Measurements from ENCODE around the gene COPZ1.

The COPZ1 gene

GRCh38 chr12:54369597-54370131 is 44.7 kb downstream of the COPZ1 start:
- H3K27ac ChIP-seq = no peak overlapping the region
- no peak for TF ChIP-seq CTCF (conservative IDR thresholded peaks at IDR 0.05)
- TF ChIP-seq ZFX (IDR thresholded peaks at IDR 0.05) = no peak

GRCh38 chr12:54370171-54370730 is 45.3 kb downstream of the COPZ1 start:
- H3K27ac ChIP-seq = no peak overlapping the region
- TF ChIP-seq ZFX (IDR thresholded peaks at IDR 0.05) (no peak), CTCF (conservative IDR thresholded peaks at IDR 0.05) (peak; percentile 92)

GRCh38 chr12:54371328-54372112 is 46.6 kb downstream of the COPZ1 start:
- TF ChIP-seq CTCF (conservative IDR thresholded peaks at IDR 0.05) (no peak), ZFX (IDR thresholded peaks at IDR 0.05) (no peak)
- H3K27ac ChIP-seq = no peak overlapping the region

- H3K27ac ChIP-seq = no peak overlapping the region
- no peak for TF ChIP-seq ZFX (IDR thresholded peaks at IDR 0.05)
- TF ChIP-seq CTCF (conservative IDR thresholded peaks at IDR 0.05) = no peak
Measured at GRCh38 chr12:54372113-54372806, 47.3 kb downstream of the COPZ1 start.

- no peak overlapping the region for H3K27ac ChIP-seq
- no peak for TF ChIP-seq ZFX (IDR thresholded peaks at IDR 0.05)
- no peak for TF ChIP-seq CTCF (conservative IDR thresholded peaks at IDR 0.05)
Measured at GRCh38 chr12:54373649-54374561, 49.0 kb downstream of the COPZ1 start.

GRCh38 chr12:54374562-54375258 is 49.8 kb downstream of the COPZ1 start:
- H3K27ac ChIP-seq = no peak overlapping the region
- TF ChIP-seq CTCF (conservative IDR thresholded peaks at IDR 0.05) = no peak
- TF ChIP-seq ZFX (IDR thresholded peaks at IDR 0.05) = no peak

Measured in C4-2B (cell line).